Ovary (tissue), 3 donors: ENCODE results near the gene SMAD5.

ENCODE experiments used
- EP300 ChIP-seq: sonication (generic); formaldehyde crosslinking; IDR thresholded peaks from one replicate; pipeline ENCODE4 v1.6.1; 2017; ENCODE audit warnings: antibody characterized with exemption
- POLR2A ChIP-seq: fragments of 450-650 bp; IDR thresholded peaks from one replicate; pipeline ENCODE4 v1.6.1; 2017; ENCODE audit warnings: antibody characterized with exemption, mild to moderate bottlenecking, moderate library complexity
- TF ChIP-seq, protein P1 (sequence below), 3 donors: fragments of 450-650 bp in 2 of 3; fragments of 200-600 bp in 1 of 3; IDR thresholded peaks; one replicate each; pipeline versions ENCODE4 v1.5.1 to v1.8.0; 2016 to 2022; ENCODE audit warnings: antibody characterized with exemption in 3 of 3, mild to moderate bottlenecking in 1 of 3
- donor health status: DM: no; HTN: no; CAD: no.

DNA sequence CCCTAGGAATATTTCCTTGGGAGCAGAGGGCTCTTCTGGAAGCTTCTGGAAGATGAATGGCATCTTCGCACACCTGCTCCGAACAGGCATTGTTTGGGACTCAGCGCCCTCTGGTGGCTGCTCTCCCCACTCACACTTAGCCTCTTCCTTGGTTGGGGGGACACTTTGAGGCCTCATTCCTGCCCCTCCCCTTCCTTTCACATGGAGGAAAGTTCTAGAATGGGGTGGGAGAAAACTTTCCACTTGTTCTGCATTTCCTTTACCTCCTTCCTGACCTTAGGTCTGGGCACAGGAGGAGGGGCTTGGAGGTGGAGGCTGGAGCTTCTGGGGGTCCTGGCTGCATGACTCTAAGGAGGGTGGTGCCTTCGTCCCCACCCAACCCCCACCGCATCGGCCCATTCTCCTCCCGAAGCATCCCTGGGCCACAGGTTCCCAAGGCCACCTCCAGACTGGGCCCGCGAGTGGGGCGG is 79.6 kb downstream of the SMAD5 start:
- TF ChIP-seq, protein P1, sequence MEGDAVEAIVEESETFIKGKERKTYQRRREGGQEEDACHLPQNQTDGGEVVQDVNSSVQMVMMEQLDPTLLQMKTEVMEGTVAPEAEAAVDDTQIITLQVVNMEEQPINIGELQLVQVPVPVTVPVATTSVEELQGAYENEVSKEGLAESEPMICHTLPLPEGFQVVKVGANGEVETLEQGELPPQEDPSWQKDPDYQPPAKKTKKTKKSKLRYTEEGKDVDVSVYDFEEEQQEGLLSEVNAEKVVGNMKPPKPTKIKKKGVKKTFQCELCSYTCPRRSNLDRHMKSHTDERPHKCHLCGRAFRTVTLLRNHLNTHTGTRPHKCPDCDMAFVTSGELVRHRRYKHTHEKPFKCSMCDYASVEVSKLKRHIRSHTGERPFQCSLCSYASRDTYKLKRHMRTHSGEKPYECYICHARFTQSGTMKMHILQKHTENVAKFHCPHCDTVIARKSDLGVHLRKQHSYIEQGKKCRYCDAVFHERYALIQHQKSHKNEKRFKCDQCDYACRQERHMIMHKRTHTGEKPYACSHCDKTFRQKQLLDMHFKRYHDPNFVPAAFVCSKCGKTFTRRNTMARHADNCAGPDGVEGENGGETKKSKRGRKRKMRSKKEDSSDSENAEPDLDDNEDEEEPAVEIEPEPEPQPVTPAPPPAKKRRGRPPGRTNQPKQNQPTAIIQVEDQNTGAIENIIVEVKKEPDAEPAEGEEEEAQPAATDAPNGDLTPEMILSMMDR (IDR thresholded peaks at IDR 0.05): peak; percentile 47 to 85 (median 73)
- no peak for TF ChIP-seq POLR2A
- TF ChIP-seq EP300: no peak
